AG09309 (cell line): ENCODE results near the gene ZBTB11.
"Not testable (repeated sequence)": the region's sequence is repeated elsewhere in the genome, so short reads cannot be mapped to it uniquely, and the experiment has no call there.

Source experiments
- DNase-seq: peaks from one replicate; pipeline ENCODE4 v3.0.0-alpha.2; 2010; ENCODE audit warnings: low read depth
- H3K4me3 ChIP-seq: 2 replicates; pipeline ENCODE4 v1.5.1; 2011; ENCODE audit warnings: mild to moderate bottlenecking, low read depth, low read length, moderate library complexity; ENCODE audit not compliant: control insufficient read depth
- CTCF ChIP-seq: IDR thresholded peaks from 2 replicates; pipeline ENCODE4 v1.5.1; 2011; ENCODE audit warnings: mild to moderate bottlenecking, low read depth, low read length, inconsistent platforms; ENCODE audit not compliant: insufficient read depth, control insufficient read depth; ENCODE audit errors: missing control alignments

ZBTB11 gene

GRCh38 chr3:101635954-101636798 lies 40.8 kb downstream of the ZBTB11 start:
- TF ChIP-seq CTCF = peak; percentile 64
- H3K4me3 ChIP-seq = no peak overlapping the region
- DNase-seq = no peak

- no peak for DNase-seq
- no peak overlapping the region for H3K4me3 ChIP-seq
- no peak for TF ChIP-seq CTCF
These were observed 41.6 kb downstream of the ZBTB11 start for GRCh38 chr3:101635345-101635744.

DNA sequence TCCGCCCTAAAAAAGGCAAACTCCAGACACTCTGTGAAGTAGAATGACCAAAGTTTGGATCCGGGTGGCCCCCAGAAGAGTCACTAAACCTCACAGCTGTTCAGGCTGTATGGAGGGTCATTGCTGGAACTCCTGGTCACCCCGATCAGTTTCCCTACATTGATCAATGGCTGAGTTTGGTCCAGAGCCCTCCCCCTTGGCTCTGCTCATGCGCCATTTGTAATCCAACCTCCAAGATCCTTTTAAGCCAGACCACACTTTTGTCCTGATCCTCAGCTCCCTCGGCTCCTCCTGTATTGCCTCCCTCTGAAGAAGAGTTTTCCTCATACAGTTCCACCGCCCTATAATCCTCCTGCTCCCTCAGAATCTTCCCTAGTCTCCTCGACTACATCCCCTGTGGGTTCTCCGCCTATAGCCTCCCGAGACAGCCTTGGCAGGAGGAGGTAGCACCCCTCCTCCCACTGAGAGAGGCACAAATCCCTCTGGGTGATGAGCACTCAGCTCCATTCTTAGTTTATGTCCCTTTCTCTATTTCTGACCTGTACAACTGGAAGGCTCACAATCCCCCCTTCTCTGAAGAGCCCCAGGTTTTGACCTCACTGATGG lies 42.2 kb downstream of the ZBTB11 start:
- no peak for TF ChIP-seq CTCF
- DNase-seq = no peak
- no peak overlapping the region for H3K4me3 ChIP-seq

GRCh38 chr3:101633186-101633585 lies 43.7 kb downstream of the ZBTB11 start:
- DNase-seq = no peak
- TF ChIP-seq CTCF = no peak
- no peak overlapping the region for H3K4me3 ChIP-seq

DNA sequence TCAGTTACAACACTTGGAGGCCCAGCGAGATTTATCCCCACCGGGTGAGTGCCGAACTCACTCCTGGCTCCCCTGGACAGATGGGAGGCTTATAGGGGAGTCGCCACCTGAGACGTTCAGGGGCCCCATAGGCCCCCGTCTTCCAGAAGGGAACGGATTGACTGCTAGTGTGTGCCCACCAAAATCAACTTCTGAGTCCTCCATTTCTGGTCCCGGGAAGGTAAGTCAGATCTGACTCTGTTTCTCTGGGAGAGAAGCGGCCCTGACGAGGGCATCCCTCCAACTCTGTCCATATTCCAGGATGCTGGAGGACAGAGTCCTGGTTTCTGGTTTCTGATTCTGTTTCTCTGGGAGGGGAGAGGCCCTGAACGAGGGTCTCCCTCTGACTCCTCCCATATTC lies 44.3 kb downstream of the ZBTB11 start:
- no peak overlapping the region for H3K4me3 ChIP-seq

DNA sequence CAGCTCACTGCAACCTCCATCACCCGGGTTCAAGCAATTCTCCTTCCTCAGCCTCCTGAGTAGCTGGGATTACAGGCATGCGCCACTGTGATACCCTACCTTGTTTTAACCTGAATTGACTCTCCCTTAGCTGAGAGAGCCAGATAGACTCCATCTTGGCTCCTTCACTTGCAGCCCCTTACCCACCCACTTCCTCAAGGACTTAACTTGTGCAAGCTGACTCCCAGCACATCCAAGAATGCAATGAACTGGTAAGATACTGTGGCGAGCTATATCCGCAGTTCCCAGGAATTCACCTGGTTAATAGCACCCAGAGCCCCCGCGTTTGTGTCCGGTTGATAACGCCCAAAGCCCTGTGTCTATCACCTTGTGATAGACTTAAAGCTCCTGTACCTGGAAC lies 45.0 kb downstream of the ZBTB11 start:
- not testable (repeated sequence) for H3K4me3 ChIP-seq, DNase-seq

More for the DNA sequence above, 44.3 kb downstream of the ZBTB11 start:
- DNase-seq = no peak
- TF ChIP-seq CTCF = no peak

DNA sequence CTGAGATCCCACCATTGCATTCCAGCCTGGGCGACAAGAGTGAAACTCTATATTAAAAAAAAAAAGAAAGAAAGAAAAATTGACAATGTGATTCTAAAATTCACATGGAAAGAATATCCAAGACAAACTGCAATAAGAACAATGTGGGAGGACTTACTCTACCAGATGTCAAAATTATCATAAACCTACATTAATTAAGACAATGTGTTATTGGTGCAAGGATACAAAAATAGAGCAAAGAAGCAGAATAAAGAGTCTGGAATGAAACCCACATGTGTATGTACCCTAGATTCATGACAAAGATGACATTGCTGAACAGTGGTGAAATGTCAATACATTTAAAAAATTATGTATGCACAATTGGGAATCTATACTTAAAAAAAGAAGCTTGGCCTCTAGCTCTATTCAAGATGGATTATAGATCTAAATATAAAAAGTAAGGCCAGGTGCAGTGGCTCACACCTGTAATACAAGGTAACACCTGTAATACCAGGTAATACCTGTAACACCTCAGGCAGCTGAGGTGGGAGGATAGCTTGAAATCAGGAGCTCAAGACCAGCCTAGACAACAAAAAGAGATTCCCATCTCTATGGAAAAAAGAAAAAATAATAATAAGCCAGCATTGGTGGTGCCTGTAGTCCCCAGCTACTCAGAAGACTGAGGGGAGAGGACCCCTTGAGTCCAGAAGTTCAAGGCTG lies 45.7 kb downstream of the ZBTB11 start:
- TF ChIP-seq CTCF = no peak
- no peak for DNase-seq
- H3K4me3 ChIP-seq = no peak overlapping the region
